ENCODE data around the gene CCDC85C. TPM values are rescaled to one million over a fixed set of nuclear protein-coding genes. Genes with fewer than 3 reads are reported as not detected.

CCDC85C gene
- polyA plus RNA-seq, 1 experiment: 11.8 TPM

DNA sequence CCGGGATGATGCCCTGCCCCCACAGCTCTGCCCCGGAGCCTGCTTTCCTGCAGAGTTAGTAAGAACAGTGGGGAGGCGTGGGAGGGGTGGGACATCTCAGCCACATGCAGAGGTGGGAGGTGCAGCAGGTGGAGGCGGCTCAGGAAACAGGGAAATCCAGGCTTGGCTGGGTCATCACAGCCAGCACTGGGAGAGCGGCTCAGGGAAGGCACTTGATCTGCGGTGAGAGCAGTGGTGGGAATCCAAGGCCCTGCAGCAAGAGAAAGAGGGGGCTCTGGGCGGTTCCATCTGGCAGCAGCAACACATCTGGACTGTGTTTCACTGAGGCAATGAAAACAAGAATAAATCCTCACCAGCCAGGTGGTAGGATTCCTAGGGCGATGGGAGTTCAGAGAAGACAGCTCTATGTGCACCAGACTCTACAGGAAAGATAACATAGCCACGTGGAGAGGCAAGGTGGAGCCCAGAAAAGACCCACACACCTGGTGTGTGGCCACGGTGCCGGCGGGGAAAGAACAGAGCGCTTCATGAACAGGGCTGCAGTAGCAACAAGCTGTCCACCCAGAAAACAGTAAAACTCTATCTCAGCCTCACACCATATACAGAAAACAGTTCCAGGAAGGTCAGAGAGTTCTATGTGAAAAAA is 57.6 kb downstream of the CCDC85C start:
- no peak for DNase-seq (ENCODE audit: low read depth)
- ChIA-PET POLR2A (no interaction called here), CTCF (interaction anchor here (1.6 to 1.8 kb wide), 2 partner anchors 9 to 11 kb away, joined by 4 to 5 read pairs; no protein-coding TSS in a partner anchor)
- Histone ChIP-seq H3K27me3 (ENCODE audit: control insufficient read depth, insufficient read depth, low read length) (no peaks in the 10 kb centered on the region), H3K4me3 (ENCODE audit: low read depth, low read length) (no peak overlapping the region), H3K36me3 (ENCODE audit: control insufficient read depth, insufficient read depth, low read length) (no peaks in the 10 kb centered on the region)
- TF ChIP-seq, protein P1, sequence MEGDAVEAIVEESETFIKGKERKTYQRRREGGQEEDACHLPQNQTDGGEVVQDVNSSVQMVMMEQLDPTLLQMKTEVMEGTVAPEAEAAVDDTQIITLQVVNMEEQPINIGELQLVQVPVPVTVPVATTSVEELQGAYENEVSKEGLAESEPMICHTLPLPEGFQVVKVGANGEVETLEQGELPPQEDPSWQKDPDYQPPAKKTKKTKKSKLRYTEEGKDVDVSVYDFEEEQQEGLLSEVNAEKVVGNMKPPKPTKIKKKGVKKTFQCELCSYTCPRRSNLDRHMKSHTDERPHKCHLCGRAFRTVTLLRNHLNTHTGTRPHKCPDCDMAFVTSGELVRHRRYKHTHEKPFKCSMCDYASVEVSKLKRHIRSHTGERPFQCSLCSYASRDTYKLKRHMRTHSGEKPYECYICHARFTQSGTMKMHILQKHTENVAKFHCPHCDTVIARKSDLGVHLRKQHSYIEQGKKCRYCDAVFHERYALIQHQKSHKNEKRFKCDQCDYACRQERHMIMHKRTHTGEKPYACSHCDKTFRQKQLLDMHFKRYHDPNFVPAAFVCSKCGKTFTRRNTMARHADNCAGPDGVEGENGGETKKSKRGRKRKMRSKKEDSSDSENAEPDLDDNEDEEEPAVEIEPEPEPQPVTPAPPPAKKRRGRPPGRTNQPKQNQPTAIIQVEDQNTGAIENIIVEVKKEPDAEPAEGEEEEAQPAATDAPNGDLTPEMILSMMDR (IDR thresholded peaks at IDR 0.05; ENCODE audit: insufficient read depth, low read depth, low read length): no peak

DNA sequence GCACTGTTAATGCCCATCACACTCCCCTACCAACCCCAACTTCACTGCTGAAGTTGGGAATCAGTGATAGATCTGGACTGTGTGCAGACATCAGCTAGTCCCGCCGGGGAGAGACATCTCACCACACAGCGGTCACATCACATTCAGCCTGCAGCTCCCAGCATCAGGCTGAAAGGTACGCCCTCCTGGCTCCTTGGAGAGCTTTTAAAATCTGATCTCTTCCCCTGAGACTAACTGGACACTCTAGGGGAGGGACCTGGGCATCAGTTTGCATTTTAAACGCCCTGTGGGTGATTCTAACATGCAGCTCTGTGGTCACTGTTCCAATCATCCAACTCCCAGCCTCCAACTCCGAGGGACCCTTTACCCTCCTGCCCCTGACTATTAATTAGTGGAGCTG is 58.4 kb downstream of the CCDC85C start:
- ChIA-PET POLR2A (no interaction called here), CTCF (interaction anchor here (0.9 to 1.8 kb wide), 3 partner anchors 8 to 25 kb away, joined by 3 to 5 read pairs (median 4); no protein-coding TSS in a partner anchor)
- no peaks in the 10 kb centered on the region for H3K36me3 ChIP-seq (ENCODE audit: control insufficient read depth, insufficient read depth, low read length)
- H3K4me3 ChIP-seq (ENCODE audit: low read depth, low read length): no peak overlapping the region
- no peaks in the 10 kb centered on the region for H3K27me3 ChIP-seq (ENCODE audit: control insufficient read depth, insufficient read depth, low read length)
- no peak for DNase-seq (ENCODE audit: low read depth)
- TF ChIP-seq, protein P1 (IDR thresholded peaks at IDR 0.05; ENCODE audit: insufficient read depth, low read depth, low read length): no peak

DNA sequence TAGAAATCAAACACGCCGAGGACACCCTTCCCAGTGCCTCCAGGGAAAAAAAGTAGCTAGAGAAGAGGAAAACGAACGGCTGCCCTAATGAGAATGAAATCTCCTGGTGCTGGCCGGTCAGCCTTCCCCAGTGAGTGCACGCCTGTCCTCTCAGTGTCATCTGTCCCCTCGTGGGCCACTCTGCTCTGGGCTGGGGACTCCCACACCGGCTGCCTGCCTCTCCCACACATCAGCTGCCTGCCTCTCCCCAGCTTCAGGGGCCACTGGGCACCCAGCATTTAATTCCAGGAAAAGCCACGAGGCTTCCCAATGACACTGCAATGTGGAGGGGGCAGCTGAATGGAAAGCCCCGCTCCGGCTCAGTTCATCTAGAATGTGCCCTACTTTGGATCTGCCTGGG is 59.0 kb downstream of the CCDC85C start:
- TF ChIP-seq, protein P1 (IDR thresholded peaks at IDR 0.05; ENCODE audit: insufficient read depth, low read depth, low read length): no peak
- CTCF ChIA-PET: interaction anchor here (0.9 to 1.6 kb wide), 2 partner anchors 13 to 26 kb away, joined by 3 to 4 read pairs; no protein-coding TSS in a partner anchor
- H3K27me3 ChIP-seq (ENCODE audit: control insufficient read depth, insufficient read depth, low read length): no peaks in the 10 kb centered on the region
- POLR2A ChIA-PET: no interaction called here
- DNase-seq (ENCODE audit: low read depth): no peak
- no peaks in the 10 kb centered on the region for H3K36me3 ChIP-seq (ENCODE audit: control insufficient read depth, insufficient read depth, low read length)
- H3K4me3 ChIP-seq (ENCODE audit: low read depth, low read length): no peak overlapping the region

DNA sequence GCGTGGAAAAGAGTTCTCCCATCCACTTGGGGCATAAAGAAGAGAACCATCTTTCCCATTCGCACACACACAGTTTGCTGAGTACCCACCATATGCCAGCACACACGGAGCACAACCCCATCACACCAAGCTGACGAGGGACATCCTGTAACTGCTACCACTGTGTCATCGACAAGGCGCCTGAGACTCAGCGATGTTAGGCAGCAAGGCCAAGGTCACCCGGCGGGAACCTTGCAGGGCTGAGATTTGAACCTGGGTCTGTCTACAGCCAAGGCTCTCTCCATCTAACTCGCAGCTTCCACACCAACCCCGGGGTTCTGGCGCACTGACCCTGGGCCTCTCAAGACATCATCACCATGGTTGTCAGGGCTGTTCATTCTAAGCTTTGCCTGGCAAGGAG is 60.0 kb downstream of the CCDC85C start:
- Histone ChIP-seq H3K4me3 (ENCODE audit: low read depth, low read length) (no peak overlapping the region), H3K36me3 (ENCODE audit: control insufficient read depth, insufficient read depth, low read length) (no peaks in the 10 kb centered on the region), H3K27me3 (ENCODE audit: control insufficient read depth, insufficient read depth, low read length) (no peaks in the 10 kb centered on the region)
- DNase-seq (ENCODE audit: low read depth): no peak
- ChIA-PET CTCF (interaction anchor here (0.9 to 1.6 kb wide), 2 partner anchors 9 to 12 kb away, joined by 3 to 4 read pairs; no protein-coding TSS in a partner anchor), POLR2A (no interaction called here)
- TF ChIP-seq, protein P1 (IDR thresholded peaks at IDR 0.05; ENCODE audit: insufficient read depth, low read depth, low read length): no peak

DNA sequence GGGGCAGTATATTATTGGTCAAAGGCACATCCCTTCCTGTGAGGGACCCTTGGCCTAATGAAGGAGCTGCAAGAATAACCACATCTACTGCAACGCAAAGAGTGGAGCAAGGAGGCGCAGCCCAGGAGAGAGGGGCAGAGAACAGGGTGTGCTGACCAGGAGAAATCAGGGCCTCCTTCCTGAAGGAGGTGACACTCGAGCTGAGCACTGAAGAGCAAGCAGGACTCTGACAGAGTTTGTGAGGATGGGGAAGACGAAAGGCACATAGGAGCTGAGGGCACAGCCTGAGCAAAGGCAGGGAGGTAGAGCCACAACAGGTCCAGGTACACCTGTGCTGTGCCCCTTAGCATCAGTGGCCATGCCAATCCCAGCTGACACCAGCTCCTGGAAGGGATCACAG is 60.6 kb downstream of the CCDC85C start:
- H3K36me3 ChIP-seq (ENCODE audit: control insufficient read depth, insufficient read depth, low read length): no peaks in the 10 kb centered on the region
- DNase-seq (ENCODE audit: low read depth): no peak
- ChIA-PET POLR2A (no interaction called here), CTCF (interaction anchor here (1.2 kb wide), 1 partner anchor 45 kb away, joined by 3 read pairs; no protein-coding TSS in a partner anchor)
- H3K4me3 ChIP-seq (ENCODE audit: low read depth, low read length): no peak overlapping the region
- TF ChIP-seq, protein P1 (IDR thresholded peaks at IDR 0.05; ENCODE audit: insufficient read depth, low read depth, low read length): no peak
- H3K27me3 ChIP-seq (ENCODE audit: control insufficient read depth, insufficient read depth, low read length): no peaks in the 10 kb centered on the region

All from BJ (cell line).